Thyroid gland (tissue), 4 donors: Measurements from ENCODE around the gene RNASE9.

Experiments used
- POLR2A ChIP-seq, 2 donors: fragments of 450-650 bp; IDR thresholded peaks; one replicate each; pipeline ENCODE4 v1.6.1; 2017; ENCODE audit warnings: antibody characterized with exemption in 2 of 2, mild to moderate bottlenecking in 2 of 2, moderate library complexity in 1 of 2
- TF ChIP-seq, protein P1 (sequence below), 6 experiments: fragments of 200-600 bp in 3 of 6; fragments of 450-650 bp in 3 of 6; sonication (generic) in 3 of 6; IDR thresholded peaks; one replicate each; pipeline ENCODE4 v1.5.1; 2016 to 2019; ENCODE audit warnings: antibody characterized with exemption in 6 of 6, mild to moderate bottlenecking in 2 of 6, inconsistent platforms in 1 of 6, moderate library complexity in 1 of 6

DNA sequence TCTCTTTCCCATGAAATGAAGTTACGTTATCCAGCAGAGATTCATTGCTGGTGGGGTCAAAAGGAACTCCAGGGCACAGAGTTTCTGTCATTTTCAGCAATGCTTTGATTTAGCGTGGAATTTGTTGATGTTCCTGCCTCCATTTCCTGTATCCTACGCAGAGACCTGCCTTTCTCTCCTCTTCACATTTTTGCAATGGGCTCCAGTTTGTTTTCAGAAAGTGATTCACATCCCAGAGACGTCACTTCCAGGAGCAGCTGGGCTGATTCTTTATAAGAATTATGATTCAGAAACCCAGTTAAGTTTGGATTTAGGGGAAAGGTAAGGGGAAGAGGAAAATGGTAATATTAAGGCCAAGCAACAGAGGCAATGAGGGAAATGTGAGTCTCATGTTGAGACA is 43.9 kb downstream of the RNASE9 start:
- no peak for TF ChIP-seq POLR2A (IDR thresholded peaks at IDR 0.05)
- TF ChIP-seq, protein P1, sequence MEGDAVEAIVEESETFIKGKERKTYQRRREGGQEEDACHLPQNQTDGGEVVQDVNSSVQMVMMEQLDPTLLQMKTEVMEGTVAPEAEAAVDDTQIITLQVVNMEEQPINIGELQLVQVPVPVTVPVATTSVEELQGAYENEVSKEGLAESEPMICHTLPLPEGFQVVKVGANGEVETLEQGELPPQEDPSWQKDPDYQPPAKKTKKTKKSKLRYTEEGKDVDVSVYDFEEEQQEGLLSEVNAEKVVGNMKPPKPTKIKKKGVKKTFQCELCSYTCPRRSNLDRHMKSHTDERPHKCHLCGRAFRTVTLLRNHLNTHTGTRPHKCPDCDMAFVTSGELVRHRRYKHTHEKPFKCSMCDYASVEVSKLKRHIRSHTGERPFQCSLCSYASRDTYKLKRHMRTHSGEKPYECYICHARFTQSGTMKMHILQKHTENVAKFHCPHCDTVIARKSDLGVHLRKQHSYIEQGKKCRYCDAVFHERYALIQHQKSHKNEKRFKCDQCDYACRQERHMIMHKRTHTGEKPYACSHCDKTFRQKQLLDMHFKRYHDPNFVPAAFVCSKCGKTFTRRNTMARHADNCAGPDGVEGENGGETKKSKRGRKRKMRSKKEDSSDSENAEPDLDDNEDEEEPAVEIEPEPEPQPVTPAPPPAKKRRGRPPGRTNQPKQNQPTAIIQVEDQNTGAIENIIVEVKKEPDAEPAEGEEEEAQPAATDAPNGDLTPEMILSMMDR (IDR thresholded peaks at IDR 0.05): no peak
